ENCODE results near the gene LAMA2. TPM values are rescaled to one million over a fixed set of nuclear protein-coding genes. Genes with fewer than 3 reads are reported as not detected.

The LAMA2 gene
- total and polyA plus RNA-seq, 7 donors, result 8.8 to 59.0 (median 27.3) TPM

GRCh38 chr6:129183681-129184301 is 300.9 kb downstream of the LAMA2 start:
- intact Hi-C loops (cut with DNase I), result no loop called here

GRCh38 chr6:129184324-129184723 is 301.4 kb downstream of the LAMA2 start:
- H3K27ac ChIP-seq, result no peak overlapping the region
- ATAC-seq (no peak), DNase-seq (no peak)
- H3K4me3 ChIP-seq, result no peak overlapping the region
- WGBS, 3 donors, result 83 to 89% (median 88%) methylated on average over 3 of the region's 3 CpGs
- H3K36me3 ChIP-seq (ENCODE audit: insufficient read depth in 1 of 2, low read depth in 1 of 2), result no peaks in the 10 kb centered on the region
- no peaks in the 10 kb centered on the region for H3K27me3 ChIP-seq (ENCODE audit: insufficient read depth in 3 of 3, low read length in 2 of 3)
- no peaks in the 10 kb centered on the region for H3K9me3 ChIP-seq
- TF ChIP-seq, protein P1, sequence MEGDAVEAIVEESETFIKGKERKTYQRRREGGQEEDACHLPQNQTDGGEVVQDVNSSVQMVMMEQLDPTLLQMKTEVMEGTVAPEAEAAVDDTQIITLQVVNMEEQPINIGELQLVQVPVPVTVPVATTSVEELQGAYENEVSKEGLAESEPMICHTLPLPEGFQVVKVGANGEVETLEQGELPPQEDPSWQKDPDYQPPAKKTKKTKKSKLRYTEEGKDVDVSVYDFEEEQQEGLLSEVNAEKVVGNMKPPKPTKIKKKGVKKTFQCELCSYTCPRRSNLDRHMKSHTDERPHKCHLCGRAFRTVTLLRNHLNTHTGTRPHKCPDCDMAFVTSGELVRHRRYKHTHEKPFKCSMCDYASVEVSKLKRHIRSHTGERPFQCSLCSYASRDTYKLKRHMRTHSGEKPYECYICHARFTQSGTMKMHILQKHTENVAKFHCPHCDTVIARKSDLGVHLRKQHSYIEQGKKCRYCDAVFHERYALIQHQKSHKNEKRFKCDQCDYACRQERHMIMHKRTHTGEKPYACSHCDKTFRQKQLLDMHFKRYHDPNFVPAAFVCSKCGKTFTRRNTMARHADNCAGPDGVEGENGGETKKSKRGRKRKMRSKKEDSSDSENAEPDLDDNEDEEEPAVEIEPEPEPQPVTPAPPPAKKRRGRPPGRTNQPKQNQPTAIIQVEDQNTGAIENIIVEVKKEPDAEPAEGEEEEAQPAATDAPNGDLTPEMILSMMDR (IDR thresholded peaks at IDR 0.05), result no peak
- peaks cover 3% of the 10 kb centered on the region for H3K4me1 ChIP-seq
- intact Hi-C loops (cut with DNase I), result no loop called here

More at GRCh38 chr6:129183681-129184301, 300.9 kb downstream of the LAMA2 start:
- TF ChIP-seq, protein P1 (IDR thresholded peaks at IDR 0.05), result no peak
- no peaks in the 10 kb centered on the region for H3K27me3 ChIP-seq (ENCODE audit: insufficient read depth in 3 of 3, low read length in 2 of 3)
- H3K36me3 ChIP-seq (ENCODE audit: insufficient read depth in 1 of 2, low read depth in 1 of 2), result no peaks in the 10 kb centered on the region
- H3K4me3 ChIP-seq, result no peak overlapping the region
- no peak overlapping the region for H3K27ac ChIP-seq
- DNase-seq, result no peak
- WGBS, 3 donors, result 85 to 92% (median 90%) methylated on average over 3 of the region's 3 CpGs
- no peaks in the 10 kb centered on the region for H3K9me3 ChIP-seq
- no peak for ATAC-seq
- H3K4me1 ChIP-seq, result peaks cover 3% of the 10 kb centered on the region

- DNase-seq (no peak), ATAC-seq (no peak)
- H3K27ac ChIP-seq, result no peak overlapping the region
- no peaks in the 10 kb centered on the region for H3K27me3 ChIP-seq (ENCODE audit: insufficient read depth in 3 of 3, low read length in 2 of 3)
- H3K4me3 ChIP-seq, result no peak overlapping the region
- intact Hi-C loops (cut with DNase I), result no loop called here
- no peaks in the 10 kb centered on the region for H3K36me3 ChIP-seq (ENCODE audit: insufficient read depth in 1 of 2, low read depth in 1 of 2)
- 35 to 86% (median 81%) methylated on average over 1 of the region's 1 CpG for WGBS, 3 donors
- TF ChIP-seq, protein P1 (IDR thresholded peaks at IDR 0.05), result no peak
- no peaks in the 10 kb centered on the region for H3K9me3 ChIP-seq
- H3K4me1 ChIP-seq, result peaks cover 3% of the 10 kb centered on the region
These were observed 301.9 kb downstream of the LAMA2 start for GRCh38 chr6:129184808-129185366.

- ATAC-seq, result no peak
- H3K27ac ChIP-seq, result no peak overlapping the region
- intact Hi-C loops (cut with DNase I), result no loop called here
These were observed 304.1 kb downstream of the LAMA2 start for GRCh38 chr6:129186988-129187387.

More at GRCh38 chr6:129186988-129187387, 304.1 kb downstream of the LAMA2 start:
- H3K9me3 ChIP-seq, result no peaks in the 10 kb centered on the region
- H3K4me1 ChIP-seq, result peaks cover 3% of the 10 kb centered on the region
- no peak for DNase-seq
- H3K27me3 ChIP-seq (ENCODE audit: insufficient read depth in 3 of 3, low read length in 2 of 3), result no peaks in the 10 kb centered on the region
- 70 to 76% (median 71%) methylated on average over 3 of the region's 3 CpGs for WGBS, 3 donors
- H3K4me3 ChIP-seq, result no peak overlapping the region
- TF ChIP-seq, protein P1 (IDR thresholded peaks at IDR 0.05), result no peak
- H3K36me3 ChIP-seq (ENCODE audit: insufficient read depth in 1 of 2, low read depth in 1 of 2), result no peaks in the 10 kb centered on the region
